Gastrocnemius medialis (tissue), 4 donors: ENCODE data around the gene AP5S1. TPM values are rescaled to one million over a fixed set of nuclear protein-coding genes. Genes with fewer than 3 reads are reported as not detected.

ENCODE experiments used
- ATAC-seq, 2 donors: fragments of 150-250 bp; one replicate each; pipeline ENCODE4 v1.9.1; 2016
- DNase-seq, 2 donors: peaks; one replicate each; pipeline ENCODE4 v3.0.0-alpha.2; 2019
- H3K27ac ChIP-seq, 4 donors: fragments of 200-600 bp; sonication (generic); 1 replicate in 1 of 4; 2 replicates in 3 of 4; pipeline ENCODE4 v1.5.1; 2016 to 2018; ENCODE audit warnings: mild to moderate bottlenecking in 2 of 4, moderate library complexity in 1 of 4
- H3K27me3 ChIP-seq, 3 donors: fragments of 200-600 bp; sonication (generic) in 2 of 3; 1 replicate in 1 of 3; 2 replicates in 2 of 3; pipeline versions ENCODE4 v1.5.1 to v1.6.0; 2016 to 2019; ENCODE audit warnings: mild to moderate bottlenecking in 1 of 3, moderate library complexity in 1 of 3
- H3K36me3 ChIP-seq, 2 donors: fragments of 200-600 bp; sonication (generic) in 1 of 2; one replicate each; pipeline ENCODE4 v1.5.1; 2017 to 2018
- H3K4me1 ChIP-seq, 2 donors: fragments of 200-600 bp; sonication (generic) in 1 of 2; one replicate each; pipeline ENCODE4 v1.5.1; 2016 to 2017; ENCODE audit warnings: mild to moderate bottlenecking in 2 of 2
- H3K4me3 ChIP-seq, 4 donors: fragments of 200-600 bp; sonication (generic) in 3 of 4; 1 replicate in 1 of 4; 2 replicates in 3 of 4; pipeline ENCODE4 v1.5.1; 2016 to 2019; ENCODE audit warnings: mild to moderate bottlenecking in 2 of 4
- H3K9me3 ChIP-seq, 3 donors: fragments of 200-600 bp; sonication (generic) in 2 of 3; 1 replicate in 1 of 3; 2 replicates in 2 of 3; pipeline ENCODE4 v1.5.1; 2016 to 2019
- CTCF ChIP-seq, 5 experiments: fragments of 450-650 bp in 3 of 5; fragments of 200-600 bp in 2 of 5; sonication (generic) in 2 of 5; IDR thresholded peaks in 4 of 5; conservative IDR thresholded peaks in 1 of 5; 1 replicate in 4 of 5; 2 replicates in 1 of 5; pipeline ENCODE4 v1.5.1; 2016 to 2019; ENCODE audit warnings: antibody characterized with exemption in 5 of 5, mild to moderate bottlenecking in 3 of 5, moderate library complexity in 3 of 5
- POLR2A ChIP-seq, 2 donors: fragments of 450-650 bp; IDR thresholded peaks; one replicate each; pipeline ENCODE4 v1.6.1; 2017; ENCODE audit warnings: antibody characterized with exemption in 2 of 2, mild to moderate bottlenecking in 2 of 2, moderate library complexity in 2 of 2
- in situ Hi-C, 4 donors: fragments of 200-750 bp; cut with MboI; loops; one replicate each; pipeline versions ENCODE4 v1.15.0 to v1.8.0; 2017; ENCODE audit warnings: low sequenced_read_pairs in 4 of 4
- intact Hi-C: fragments of 100-400 bp; cut with DNase I; formaldehyde crosslinking; loops from one replicate; pipeline ENCODE4 v1.15.1; 2023; ENCODE audit warnings: low total_unique reads
- total RNA-seq, 4 donors: library from RNA; depleted of rRNA; stranded (reverse); fragments of >200 nt; gene quantifications; one replicate each; pipeline versions ENCODE4 v1.1.0 to v1.2.3, GENCODE V29; 2016

AP5S1 gene
- total RNA-seq, 4 donors from 2014 or later: 11.6 to 20.9 (median 17.3) TPM

- in situ Hi-C loops: no loop called here
- peak overlapping the region; percentile 75 to 98 (median 84) for H3K4me3 ChIP-seq
- H3K27me3 ChIP-seq: no peaks in the 10 kb centered on the region
- no peak for DNase-seq
- peaks cover 9 to 13% of the 10 kb centered on the region in 2 donors for H3K4me1 ChIP-seq
- H3K9me3 ChIP-seq: no peaks in the 10 kb centered on the region
- intact Hi-C loops: loop anchor here (1.0 to 2.0 kb wide), 2 partner anchors 26 to 60 kb away; partner anchors contain the start of genes AP5S1 and CENPB
- no peaks in the 10 kb centered on the region for H3K36me3 ChIP-seq
- H3K27ac ChIP-seq: peak overlapping the region; percentile 95 to 98 (median 96)
- ATAC-seq: peak in 1 of 2 donors; percentile 10
- TF ChIP-seq CTCF (IDR thresholded peaks at IDR 0.05 in 4 of 5, conservative IDR thresholded peaks at IDR 0.05 in 1 of 5): no peak
Observed at GRCh38 chr20:3846378-3846739, 26.0 kb downstream of the AP5S1 start.

- no peaks in the 10 kb centered on the region for H3K9me3 ChIP-seq
- H3K4me3 ChIP-seq: peak within 1 kb of the TSS; percentile 75 to 98 (median 84)
- DNase-seq (peak; percentile 79 to 88), ATAC-seq (peak; percentile 90 to 95)
- H3K36me3 ChIP-seq: no peaks in the 10 kb centered on the region
- in situ Hi-C loops: no loop called here
- peaks cover 9 to 13% of the 10 kb centered on the region in 2 donors for H3K4me1 ChIP-seq
- no peaks in the 10 kb centered on the region for H3K27me3 ChIP-seq
- peak in 1 of 5 experiments; percentile 13 for TF ChIP-seq CTCF (IDR thresholded peaks at IDR 0.05 in 4 of 5, conservative IDR thresholded peaks at IDR 0.05 in 1 of 5)
- peak; percentile 84 to 85 for TF ChIP-seq POLR2A (IDR thresholded peaks at IDR 0.05)
- intact Hi-C loops: loop anchor here (1.0 to 2.0 kb wide), 3 partner anchors 27 to 60 kb away; partner anchors contain the start of genes AP5S1, CENPB and PANK2
- peak within 1 kb of the TSS; percentile 95 to 98 (median 96) for H3K27ac ChIP-seq
Observed at GRCh38 chr20:3846740-3847428, 26.5 kb downstream of the AP5S1 start, which contains the start of gene MAVS. MAVS (plus strand) TSS chr20:3846834; CDS start chr20:3854625, 7,791 bp downstream.

GRCh38 chr20:3847429-3847940, 27.1 kb downstream of the AP5S1 start:
- ATAC-seq (peak; percentile 3 to 4), DNase-seq (no peak)
- intact Hi-C loops: loop anchor here (1.0 to 2.0 kb wide), 2 partner anchors 42 to 61 kb away; partner anchors contain the start of genes CENPB and PANK2
- peaks cover 9 to 13% of the 10 kb centered on the region in 2 donors for H3K4me1 ChIP-seq
- no peak for TF ChIP-seq CTCF (IDR thresholded peaks at IDR 0.05 in 4 of 5, conservative IDR thresholded peaks at IDR 0.05 in 1 of 5)
- TF ChIP-seq POLR2A (IDR thresholded peaks at IDR 0.05): no peak
- H3K27me3 ChIP-seq: no peaks in the 10 kb centered on the region
- H3K9me3 ChIP-seq: no peaks in the 10 kb centered on the region
- peak overlapping the region; percentile 95 to 98 (median 96) for H3K27ac ChIP-seq
- no peaks in the 10 kb centered on the region for H3K36me3 ChIP-seq
- in situ Hi-C loops: no loop called here
- peak overlapping the region; percentile 75 to 98 (median 84) for H3K4me3 ChIP-seq

- intact Hi-C loops: no loop called here
Observed at GRCh38 chr20:3848565-3848964, 28.2 kb downstream of the AP5S1 start.

More at GRCh38 chr20:3848565-3848964, 28.2 kb downstream of the AP5S1 start:
- H3K27me3 ChIP-seq: no peaks in the 10 kb centered on the region
- H3K4me3 ChIP-seq: no peak overlapping the region
- peak overlapping the region; percentile 30 to 97 (median 66) for H3K27ac ChIP-seq
- DNase-seq (no peak), ATAC-seq (no peak)
- peaks cover 9 to 13% of the 10 kb centered on the region in 2 donors for H3K4me1 ChIP-seq
- in situ Hi-C loops: no loop called here
- no peak for TF ChIP-seq POLR2A (IDR thresholded peaks at IDR 0.05)
- TF ChIP-seq CTCF (IDR thresholded peaks at IDR 0.05 in 4 of 5, conservative IDR thresholded peaks at IDR 0.05 in 1 of 5): no peak
- H3K36me3 ChIP-seq: no peaks in the 10 kb centered on the region
- no peaks in the 10 kb centered on the region for H3K9me3 ChIP-seq
